ENCODE data around the gene OR8G5.

The OR8G5 gene

DNA sequence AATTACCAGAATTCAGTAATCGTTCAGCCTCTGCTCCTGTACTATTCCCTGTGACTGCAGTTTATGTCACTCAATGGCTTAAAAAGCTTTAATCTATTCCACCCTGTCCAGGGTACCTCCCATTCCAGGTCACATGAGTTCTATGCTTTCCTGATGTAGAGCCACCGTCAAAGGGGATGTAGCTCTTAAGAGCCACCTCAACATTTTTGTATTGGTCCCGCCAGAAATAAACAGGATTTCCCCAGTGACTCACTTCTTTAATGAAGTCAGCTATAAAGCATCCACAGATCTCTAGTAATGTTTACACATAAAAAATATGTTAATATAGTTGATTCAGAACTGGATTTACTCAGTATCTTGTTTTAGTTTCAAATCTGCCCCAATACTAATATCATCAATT, 58.9 kb downstream of the OR8G5 start:
- H3K4me3 ChIP-seq (ENCODE audit: low read depth, low read length): no peak overlapping the region
- H3K79me2 ChIP-seq (ENCODE audit: control insufficient read depth, insufficient read depth, low read length, unreplicated experiment): no peaks in the 10 kb centered on the region
- H3K27ac ChIP-seq (ENCODE audit: low read depth, low read length): peak overlapping the region; percentile 16; the same call in 1 of the 2 replicates
- H3K36me3 ChIP-seq (ENCODE audit: insufficient read depth, low read length): no peaks in the 10 kb centered on the region
- H3K27me3 ChIP-seq (ENCODE audit: insufficient read depth, low read length): no peaks in the 10 kb centered on the region
- no peak overlapping the region for H2AFZ ChIP-seq (ENCODE audit: low read length, unreplicated experiment)
- H3K4me1 ChIP-seq (ENCODE audit: control insufficient read depth, insufficient read depth, low read length, unreplicated experiment): peaks cover 12% of the 10 kb centered on the region
